Retinal pigment epithelial cell (primary cell): ENCODE data around the gene LIPH.

Source experiments
- DNase-seq: peaks from one replicate; pipeline ENCODE4 v3.0.0-alpha.2; 2010; ENCODE audit warnings: low read depth
- H3K4me3 ChIP-seq: 2 replicates; pipeline ENCODE4 v1.5.1; 2011; ENCODE audit warnings: mild to moderate bottlenecking, low read length, control low read depth, moderate library complexity
- CTCF ChIP-seq: conservative IDR thresholded peaks from 2 replicates; pipeline ENCODE4 v1.5.1; 2011; ENCODE audit warnings: low read depth, low read length, control low read depth, inconsistent platforms

The LIPH gene

GRCh38 chr3:185498503-185499396, 53.6 kb downstream of the LIPH start, which contains the start of gene TMEM41A:
TSS of gene TMEM41A (minus strand) at chr3:185499035. CDS start at chr3:185498961, 74 bp downstream.
- peak; percentile 60 for DNase-seq
- peak within 1 kb of the TSS; percentile 94 for H3K4me3 ChIP-seq
- no peak for TF ChIP-seq CTCF

GRCh38 chr3:185490241-185490640, 62.1 kb downstream of the LIPH start:
- no peak for TF ChIP-seq CTCF
- H3K4me3 ChIP-seq = no peak overlapping the region
- no peak for DNase-seq

- DNase-seq = no peak
- no peak for TF ChIP-seq CTCF
- H3K4me3 ChIP-seq = no peak overlapping the region
Measured at GRCh38 chr3:185489462-185489861, 62.9 kb downstream of the LIPH start.

- no peak for TF ChIP-seq CTCF
- DNase-seq = no peak
- no peak overlapping the region for H3K4me3 ChIP-seq
Measured at GRCh38 chr3:185488465-185488864, 63.9 kb downstream of the LIPH start.

- H3K4me3 ChIP-seq = no peak overlapping the region
- DNase-seq = no peak
- TF ChIP-seq CTCF = no peak
Measured at GRCh38 chr3:185486394-185486793, 66.0 kb downstream of the LIPH start.

GRCh38 chr3:185484296-185484695, 68.1 kb downstream of the LIPH start:
- DNase-seq = no peak
- TF ChIP-seq CTCF = no peak
- no peak overlapping the region for H3K4me3 ChIP-seq
